Type B pancreatic cell (in vitro differentiated cells): ENCODE results near the gene BIRC3. TPM values are rescaled to one million over a fixed set of nuclear protein-coding genes. Genes with fewer than 3 reads are reported as not detected.

Source experiments
- DNase-seq: peaks from one replicate; pipeline ENCODE4 v3.0.0; 2021; ENCODE audit warnings: mixed read lengths; ENCODE audit not compliant: unreplicated experiment; ENCODE audit errors: extremely low spot score
- H3K27ac Mint-ChIP-seq: 2 replicates; pipeline ENCODE4 v1.8.0; 2021; ENCODE audit warnings: mild to moderate bottlenecking, mixed read lengths
- H3K27me3 Mint-ChIP-seq: 2 replicates; pipeline ENCODE4 v1.8.0; 2021; ENCODE audit warnings: mixed read lengths
- H3K36me3 Mint-ChIP-seq: 2 replicates; pipeline ENCODE4 v1.8.0; 2021; ENCODE audit warnings: mixed read lengths
- H3K4me1 Mint-ChIP-seq: one replicate; pipeline ENCODE4 v1.8.0; 2021; ENCODE audit warnings: mixed read lengths; ENCODE audit not compliant: unreplicated experiment
- H3K4me3 Mint-ChIP-seq: 2 replicates; pipeline ENCODE4 v1.8.0; 2021; ENCODE audit warnings: mild to moderate bottlenecking, mixed read lengths
- H3K9me3 Mint-ChIP-seq: 2 replicates; pipeline ENCODE4 v1.8.0; 2021; ENCODE audit warnings: mixed read lengths
- total RNA-seq: library from RNA; stranded (reverse); gene quantifications from 2 replicates; pipeline ENCODE4 v1.2.1, GENCODE V29; 2021; ENCODE audit warnings: low replicate concordance
- TF ChIP-seq, protein P1 (sequence below): fragments of 200-600 bp; sonication (generic); conservative IDR thresholded peaks from 2 replicates; pipeline ENCODE4 v1.5.0; 2021; ENCODE audit warnings: antibody characterized with exemption, mild to moderate bottlenecking

Gene BIRC3
- total RNA-seq, 1 donor from 2014 or later: 2.3 TPM

DNA sequence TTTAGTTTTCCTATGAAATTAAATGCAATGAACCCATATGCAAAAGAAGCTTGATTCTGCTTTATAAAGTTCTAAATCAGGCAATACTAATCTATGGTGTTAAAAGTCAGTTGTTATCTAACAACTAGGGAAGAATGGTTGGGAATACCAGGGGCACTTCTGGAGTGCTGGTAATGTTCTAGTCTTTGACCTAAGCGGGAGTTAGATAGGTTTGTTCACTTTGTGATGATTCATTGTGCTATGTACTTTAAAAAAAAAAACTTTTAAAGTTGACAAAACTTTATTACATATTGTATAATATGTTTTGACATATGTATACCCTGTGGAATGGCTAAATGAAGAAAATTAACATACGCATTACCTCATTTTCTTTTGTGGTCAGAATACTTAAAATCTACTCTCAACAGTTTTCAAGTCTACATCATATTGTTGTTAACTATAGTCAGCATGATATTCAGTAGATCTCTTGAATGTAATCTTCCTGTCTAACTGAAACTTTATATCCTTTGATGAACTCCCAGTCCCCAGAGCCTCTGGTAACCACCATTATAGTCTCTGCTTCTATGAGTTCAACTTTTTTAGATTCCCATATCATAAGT lies 69.0 kb downstream of the BIRC3 start:
- Mint-ChIP-seq H3K4me3 (no peak overlapping the region), H3K27ac (no peak overlapping the region), H3K9me3 (no peaks in the 10 kb centered on the region), H3K36me3 (peaks cover 55% of the 10 kb centered on the region), H3K27me3 (no peaks in the 10 kb centered on the region), H3K4me1 (peaks cover 17% of the 10 kb centered on the region)
- DNase-seq: no peak
- TF ChIP-seq, protein P1, sequence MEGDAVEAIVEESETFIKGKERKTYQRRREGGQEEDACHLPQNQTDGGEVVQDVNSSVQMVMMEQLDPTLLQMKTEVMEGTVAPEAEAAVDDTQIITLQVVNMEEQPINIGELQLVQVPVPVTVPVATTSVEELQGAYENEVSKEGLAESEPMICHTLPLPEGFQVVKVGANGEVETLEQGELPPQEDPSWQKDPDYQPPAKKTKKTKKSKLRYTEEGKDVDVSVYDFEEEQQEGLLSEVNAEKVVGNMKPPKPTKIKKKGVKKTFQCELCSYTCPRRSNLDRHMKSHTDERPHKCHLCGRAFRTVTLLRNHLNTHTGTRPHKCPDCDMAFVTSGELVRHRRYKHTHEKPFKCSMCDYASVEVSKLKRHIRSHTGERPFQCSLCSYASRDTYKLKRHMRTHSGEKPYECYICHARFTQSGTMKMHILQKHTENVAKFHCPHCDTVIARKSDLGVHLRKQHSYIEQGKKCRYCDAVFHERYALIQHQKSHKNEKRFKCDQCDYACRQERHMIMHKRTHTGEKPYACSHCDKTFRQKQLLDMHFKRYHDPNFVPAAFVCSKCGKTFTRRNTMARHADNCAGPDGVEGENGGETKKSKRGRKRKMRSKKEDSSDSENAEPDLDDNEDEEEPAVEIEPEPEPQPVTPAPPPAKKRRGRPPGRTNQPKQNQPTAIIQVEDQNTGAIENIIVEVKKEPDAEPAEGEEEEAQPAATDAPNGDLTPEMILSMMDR: no peak

DNA sequence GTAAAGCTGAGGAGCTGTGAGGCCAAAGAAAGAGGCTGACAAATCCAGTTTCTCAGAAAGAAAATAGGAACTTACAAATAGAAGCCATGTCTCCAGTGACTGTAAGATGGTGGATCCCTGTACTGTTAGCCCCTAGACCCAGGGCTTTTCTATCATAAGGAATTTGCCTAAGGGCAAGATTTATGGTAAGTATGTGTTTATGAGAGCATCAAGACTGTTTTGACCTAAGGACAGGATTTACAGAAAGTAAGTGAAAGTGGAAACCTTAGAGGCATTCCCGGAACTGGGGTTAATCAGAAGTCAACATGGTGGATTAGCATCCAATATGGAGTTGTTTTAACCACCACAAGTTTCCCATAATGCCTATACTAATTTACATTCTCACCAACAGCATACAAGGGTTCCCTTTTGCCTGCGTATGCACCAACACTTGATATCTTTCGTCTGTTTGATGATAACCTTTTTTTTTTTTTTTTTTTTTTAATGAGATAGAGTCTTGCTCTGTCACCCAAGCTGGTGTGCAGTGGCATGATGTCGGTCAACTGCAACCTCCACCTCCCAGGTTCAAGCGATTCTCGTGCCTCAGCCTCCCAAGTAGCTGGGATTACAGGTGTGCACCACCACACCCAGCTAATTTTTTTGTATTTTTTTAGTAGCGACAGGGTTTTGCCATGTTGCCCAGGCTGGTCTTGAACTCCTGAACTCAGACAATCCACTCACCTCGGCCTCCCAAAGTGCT lies 69.9 kb downstream of the BIRC3 start:
- Mint-ChIP-seq H3K36me3 (peaks cover 51% of the 10 kb centered on the region), H3K27ac (no peak overlapping the region), H3K4me1 (peaks cover 17% of the 10 kb centered on the region), H3K9me3 (no peaks in the 10 kb centered on the region), H3K27me3 (no peaks in the 10 kb centered on the region), H3K4me3 (no peak overlapping the region)
- no peak for DNase-seq
- TF ChIP-seq, protein P1: no peak

Other genes with a start within 250 kb of the BIRC3 start
- 183 and 199 TPM in 2 replicates for gene YAP1, start 207.0 kb upstream of the BIRC3 start, total RNA-seq
- 43.4 and 46.9 TPM in 2 replicates for gene BIRC2, start 29.7 kb downstream of the BIRC3 start, total RNA-seq
- 131 and 144 TPM in 2 replicates for gene TMEM123, start 135.3 kb downstream of the BIRC3 start, total RNA-seq
- gene MMP7, start 213.3 kb downstream of the BIRC3 start, total RNA-seq: 1.8 and 3.5 TPM in 2 replicates